Lung (tissue), 12 donors: Measurements from ENCODE around the gene BAIAP2. TPM values are rescaled to one million over a fixed set of nuclear protein-coding genes. Genes with fewer than 3 reads are reported as not detected.

ENCODE experiments used
- ATAC-seq: fragments of 200-7000 bp; cut with Tn5 transposase; one replicate; pipeline ENCODE4 v1.9.1; 2020; ENCODE audit warnings: moderate number of reproducible peaks; ENCODE audit not compliant: insufficient read depth, low FRiP score
- DNase-seq, 3 donors: peaks; one replicate each; pipeline ENCODE4 v3.0.0-alpha.2; 2013 to 2017
- H3K27ac ChIP-seq, 2 donors: one replicate each; pipeline ENCODE4 v1.5.1; 2013; ENCODE audit warnings: mild to moderate bottlenecking in 2 of 2, moderate library complexity in 2 of 2, control low read depth in 1 of 2, inconsistent platforms in 1 of 2, low read depth in 1 of 2, low read length in 1 of 2
- H3K27me3 ChIP-seq, 3 donors: one replicate each; pipeline ENCODE4 v1.5.1; 2013; ENCODE audit warnings: low read length in 2 of 3; ENCODE audit not compliant: control insufficient read depth in 3 of 3, insufficient read depth in 3 of 3
- H3K36me3 ChIP-seq, 4 donors: one replicate each; pipeline ENCODE4 v1.5.1; 2013; ENCODE audit warnings: low read length in 4 of 4, mild to moderate bottlenecking in 1 of 4, moderate library complexity in 1 of 4; ENCODE audit not compliant: control insufficient read depth in 4 of 4, insufficient read depth in 4 of 4
- H3K4me1 ChIP-seq, 5 donors: one replicate each; pipeline ENCODE4 v1.5.1; 2013; ENCODE audit warnings: low read length in 5 of 5, mild to moderate bottlenecking in 2 of 5, moderate library complexity in 1 of 5; ENCODE audit not compliant: control insufficient read depth in 5 of 5, insufficient read depth in 5 of 5
- H3K4me3 ChIP-seq: one replicate; pipeline ENCODE4 v1.5.1; 2013; ENCODE audit warnings: mild to moderate bottlenecking, control low read depth, moderate library complexity
- H3K9ac ChIP-seq, 2 donors: one replicate each; pipeline ENCODE4 v1.5.1; 2013; ENCODE audit warnings: low read length in 2 of 2, control low read depth in 1 of 2; ENCODE audit not compliant: insufficient read depth in 1 of 2
- H3K9me3 ChIP-seq, 4 donors: one replicate each; pipeline ENCODE4 v1.5.1; 2013; ENCODE audit warnings: low read length in 3 of 4, mild to moderate bottlenecking in 1 of 4, moderate library complexity in 1 of 4; ENCODE audit not compliant: control insufficient read depth in 4 of 4, insufficient read depth in 3 of 4
- WGBS, 2 donors: extraction: QIAGEN DNeasy Blood & Tissue Kit; methylation state at CpG; one replicate each; pipeline ENCODE4 v1.1.7; 2013; 5-methylcytosine and 5-hydroxymethylcytosine counted together
- polyA plus RNA-seq, 2 donors: library from polyadenylated mRNA; stranded (reverse); fragments of 200-250 nt; gene quantifications; one replicate each; pipeline ENCODE4 v1.2.1, GENCODE V29; 2013
- total RNA-seq, 2 donors: library from RNA; depleted of rRNA in 1 of 2; stranded (reverse); fragments of >200 nt in 1 of 2; gene quantifications; one replicate each; pipeline ENCODE4 v1.2.1, GENCODE V29; 2014 to 2021
- TF ChIP-seq, protein P1 (sequence below): IDR thresholded peaks from 2 replicates; pipeline ENCODE4 v1.5.1; 2012; ENCODE audit warnings: mild to moderate bottlenecking; ENCODE audit errors: control extremely low read depth, extremely low read depth
- donor health status: control.
- donor health status: control.
- donor health status: Bipolar disorder and iron deficiency.
- donor health status: healthy.
- donor health status: DM: yes; HTN: yes; CAD: no.

The BAIAP2 gene
- total and polyA plus RNA-seq, 4 donors = 59.2 to 141 (median 77.7) TPM

- ATAC-seq (no peak), DNase-seq (no peak)
- 91 to 95% methylated on average over 13 of the region's 13 CpGs for WGBS, 2 donors
- Histone ChIP-seq H3K27me3 (no peaks in the 10 kb centered on the region), H3K36me3 (no peaks in the 10 kb centered on the region), H3K4me1 (peaks cover 0 to 3% (median 2%) of the 10 kb centered on the region in 5 donors), H3K9me3 (peaks cover 0 to 5% (median 2%) of the 10 kb centered on the region in 4 donors), H3K4me3 (no peak overlapping the region), H3K9ac (no peak overlapping the region), H3K27ac (no peak overlapping the region)
- TF ChIP-seq, protein P1, sequence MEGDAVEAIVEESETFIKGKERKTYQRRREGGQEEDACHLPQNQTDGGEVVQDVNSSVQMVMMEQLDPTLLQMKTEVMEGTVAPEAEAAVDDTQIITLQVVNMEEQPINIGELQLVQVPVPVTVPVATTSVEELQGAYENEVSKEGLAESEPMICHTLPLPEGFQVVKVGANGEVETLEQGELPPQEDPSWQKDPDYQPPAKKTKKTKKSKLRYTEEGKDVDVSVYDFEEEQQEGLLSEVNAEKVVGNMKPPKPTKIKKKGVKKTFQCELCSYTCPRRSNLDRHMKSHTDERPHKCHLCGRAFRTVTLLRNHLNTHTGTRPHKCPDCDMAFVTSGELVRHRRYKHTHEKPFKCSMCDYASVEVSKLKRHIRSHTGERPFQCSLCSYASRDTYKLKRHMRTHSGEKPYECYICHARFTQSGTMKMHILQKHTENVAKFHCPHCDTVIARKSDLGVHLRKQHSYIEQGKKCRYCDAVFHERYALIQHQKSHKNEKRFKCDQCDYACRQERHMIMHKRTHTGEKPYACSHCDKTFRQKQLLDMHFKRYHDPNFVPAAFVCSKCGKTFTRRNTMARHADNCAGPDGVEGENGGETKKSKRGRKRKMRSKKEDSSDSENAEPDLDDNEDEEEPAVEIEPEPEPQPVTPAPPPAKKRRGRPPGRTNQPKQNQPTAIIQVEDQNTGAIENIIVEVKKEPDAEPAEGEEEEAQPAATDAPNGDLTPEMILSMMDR = no peak
These were observed 22.1 kb upstream of the BAIAP2 start for GRCh38 chr17:81012574-81013447.

DNA sequence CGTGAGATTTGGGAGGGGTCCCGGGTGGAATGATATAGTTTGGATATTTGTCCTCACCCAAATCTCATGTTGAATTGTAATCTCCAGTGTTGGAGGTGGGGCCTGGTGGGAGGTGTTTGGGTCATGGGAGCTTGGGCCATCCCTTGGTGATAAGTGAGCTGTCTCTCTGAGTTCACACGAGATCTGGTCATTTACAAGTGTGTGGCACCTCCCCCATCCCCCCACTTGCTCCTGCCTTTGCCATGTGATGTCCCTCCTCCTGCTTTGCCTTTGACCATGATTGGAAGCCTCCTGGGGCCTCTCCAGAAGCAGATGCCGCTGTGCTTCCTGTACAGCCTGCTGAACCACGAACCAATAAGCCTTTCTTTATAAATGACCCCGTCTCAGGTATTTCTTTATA is 21.3 kb upstream of the BAIAP2 start:
- no peak overlapping the region for H3K4me3 ChIP-seq
- H3K27ac ChIP-seq = no peak overlapping the region
- H3K9me3 ChIP-seq = peaks cover 0 to 5% (median 2%) of the 10 kb centered on the region in 4 donors
- H3K36me3 ChIP-seq = no peaks in the 10 kb centered on the region
- DNase-seq (no peak), ATAC-seq (no peak)
- H3K27me3 ChIP-seq = no peaks in the 10 kb centered on the region
- 75 to 78% methylated on average over 6 of the region's 6 CpGs for WGBS, 2 donors
- TF ChIP-seq, protein P1 = no peak
- H3K4me1 ChIP-seq = peaks cover 0 to 12% (median 7%) of the 10 kb centered on the region in 5 donors
- H3K9ac ChIP-seq = no peak overlapping the region

DNA sequence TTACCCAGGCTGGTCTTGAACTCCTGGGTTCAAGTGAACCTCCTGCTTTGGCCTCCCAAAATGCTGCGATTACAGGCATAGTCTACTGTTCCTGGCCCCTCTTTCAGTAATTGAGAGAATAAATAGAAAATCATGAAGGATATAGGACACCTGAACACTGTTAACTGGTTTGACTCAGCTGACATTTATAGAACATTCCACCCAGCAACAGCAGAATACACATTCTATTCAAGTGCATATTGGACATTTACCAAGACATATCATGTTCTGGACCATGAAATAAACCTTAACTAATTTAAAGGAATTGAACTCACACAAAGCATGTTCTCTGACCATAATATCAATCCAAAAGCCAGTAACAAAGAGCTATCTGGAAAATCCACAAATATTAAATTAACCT is 19.8 kb upstream of the BAIAP2 start:
- no peaks in the 10 kb centered on the region for H3K36me3 ChIP-seq
- peaks cover 0 to 14% (median 7%) of the 10 kb centered on the region in 5 donors for H3K4me1 ChIP-seq
- H3K9ac ChIP-seq = no peak overlapping the region
- DNase-seq (no peak), ATAC-seq (no peak)
- TF ChIP-seq, protein P1 = no peak
- peaks cover 0 to 5% (median 2%) of the 10 kb centered on the region in 4 donors for H3K9me3 ChIP-seq
- H3K27ac ChIP-seq = no peak overlapping the region
- H3K27me3 ChIP-seq = no peaks in the 10 kb centered on the region
- WGBS, 2 donors = 87 to 92% methylated on average over 1 of the region's 1 CpG
- H3K4me3 ChIP-seq = no peak overlapping the region
